GM19397 (cell line): ENCODE measurements around the gene CLTCL1.
A peak's percentile ranks its signal among the peaks of the same experiment; 100 is the strongest.

Experiments used
- ATAC-seq: cut with Tn5 transposase; IDR thresholded peaks from one replicate; pipeline ENCODE4 v1.9.1; 2021; ENCODE audit warnings: mild to moderate bottlenecking, moderate library complexity; ENCODE audit not compliant: unreplicated experiment

The CLTCL1 gene

DNA sequence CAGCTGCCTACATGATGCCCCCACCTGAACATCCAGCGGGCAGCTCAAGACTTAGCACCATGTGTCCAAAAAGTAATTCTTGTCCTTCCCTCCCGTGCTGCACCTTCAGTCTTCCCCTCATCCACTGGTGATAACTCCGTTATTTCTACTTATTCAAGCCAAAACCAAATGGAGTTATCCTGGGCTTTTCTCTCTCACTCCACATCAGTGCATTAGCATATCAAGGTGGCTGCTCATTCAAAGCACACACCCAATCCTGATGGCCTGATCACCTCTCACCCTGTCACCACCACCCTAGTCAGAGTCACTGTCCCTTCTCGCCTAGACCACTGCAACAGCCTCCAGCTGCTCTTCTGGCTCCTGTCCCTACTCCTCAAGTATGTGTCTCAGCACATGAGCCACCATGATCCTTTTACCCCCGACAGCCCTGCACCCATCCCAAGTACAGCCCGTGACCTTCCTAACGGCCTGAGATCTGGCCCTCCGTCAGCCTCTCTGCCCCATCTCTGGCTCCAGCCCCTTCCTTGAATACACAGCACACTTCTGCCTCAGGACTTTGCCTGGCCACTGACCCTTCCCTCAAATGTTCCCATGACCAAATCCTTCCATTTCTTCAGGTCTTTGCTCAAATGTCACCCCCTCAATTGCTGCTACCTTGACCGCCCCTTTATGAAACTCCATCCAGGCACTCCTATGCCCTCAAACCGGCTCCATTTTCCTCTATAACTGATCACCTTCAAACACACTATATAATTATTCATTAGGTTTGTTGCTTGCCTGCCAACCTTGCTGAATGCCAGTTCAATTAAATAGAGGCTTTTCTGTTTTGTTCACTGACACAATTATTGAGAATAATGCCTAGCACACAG, 93.3 kb downstream of the CLTCL1 start:
- no peak for ATAC-seq

DNA sequence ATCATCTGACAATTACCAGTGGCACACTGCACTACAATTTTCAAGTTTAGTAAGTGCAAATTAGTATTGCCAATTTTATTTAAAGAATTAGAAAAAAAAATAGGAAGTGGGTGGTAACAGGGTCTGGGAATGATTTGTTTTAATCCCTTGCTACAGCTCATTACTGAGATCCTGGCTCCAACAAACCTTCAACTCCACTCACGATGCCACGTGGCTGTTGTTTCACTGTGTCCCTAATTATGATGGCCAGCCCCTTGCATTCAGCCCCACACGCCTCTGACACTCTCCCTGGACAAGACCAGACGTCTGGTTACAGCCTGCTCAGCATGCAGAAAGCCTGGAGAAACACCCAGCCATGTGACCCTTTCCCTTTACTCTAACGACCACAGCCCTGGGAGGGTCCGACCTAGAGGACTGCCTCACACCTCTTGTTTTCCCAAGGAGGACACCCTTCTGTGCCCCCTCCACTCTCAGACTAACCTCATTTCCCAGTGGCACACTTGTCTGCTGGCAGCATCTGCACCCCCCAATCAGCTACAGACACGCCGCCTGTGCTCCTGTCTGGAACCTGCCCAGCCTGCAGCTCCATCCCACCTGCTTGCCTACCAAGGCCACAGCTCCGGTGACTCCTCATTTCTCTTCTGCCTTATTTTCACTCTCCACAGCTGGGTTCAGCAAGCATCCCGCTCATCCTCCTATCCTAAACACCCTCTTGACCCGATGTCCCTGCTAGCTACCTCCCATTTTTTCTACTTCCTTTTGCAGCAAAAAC, 94.5 kb downstream of the CLTCL1 start:
- ATAC-seq: no peak

DNA sequence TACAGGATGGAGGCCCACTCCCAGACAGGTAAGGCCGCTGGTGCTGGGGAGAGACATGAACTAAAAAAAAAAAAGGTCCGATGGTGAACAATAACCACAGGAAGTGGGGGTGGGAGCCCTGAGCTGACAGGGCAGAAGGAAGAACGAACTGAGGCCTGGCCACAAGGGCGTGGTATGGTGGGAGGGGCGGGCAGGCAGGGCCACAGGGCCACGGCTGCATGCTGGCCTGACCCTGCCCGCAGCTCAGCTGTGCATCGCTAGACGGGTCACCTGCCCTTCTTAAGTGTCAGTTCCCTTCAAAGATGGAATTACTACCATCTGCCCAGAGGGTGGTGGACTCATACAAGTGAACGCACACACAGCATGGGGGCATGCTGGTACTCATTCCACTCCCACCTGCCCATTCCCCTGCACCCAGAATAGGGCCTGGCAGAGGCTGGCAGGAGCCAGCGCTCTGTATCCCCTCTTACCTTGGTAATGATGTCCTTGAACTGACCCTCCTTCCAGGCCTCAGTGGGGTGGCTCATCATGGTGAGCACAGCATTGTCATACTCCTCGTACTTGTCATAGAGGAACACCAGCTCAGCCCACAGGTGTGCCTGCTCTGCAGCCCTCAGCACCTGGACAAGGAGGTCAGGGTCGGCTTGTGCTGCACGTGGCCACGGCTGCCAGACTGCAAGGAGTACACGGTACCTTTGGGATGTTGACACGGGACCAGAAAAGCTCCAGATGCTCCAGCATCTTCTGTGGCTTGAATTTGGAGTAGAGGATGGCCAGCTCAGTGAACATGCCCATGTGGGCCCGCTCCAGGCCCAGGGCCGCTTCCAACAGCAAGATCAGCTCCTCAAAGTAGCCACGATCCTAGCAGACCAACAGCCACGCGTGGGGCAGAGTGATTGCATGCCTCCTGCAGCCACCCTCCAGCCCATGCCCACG, 95.5 kb downstream of the CLTCL1 start:
- ATAC-seq: no peak

DNA sequence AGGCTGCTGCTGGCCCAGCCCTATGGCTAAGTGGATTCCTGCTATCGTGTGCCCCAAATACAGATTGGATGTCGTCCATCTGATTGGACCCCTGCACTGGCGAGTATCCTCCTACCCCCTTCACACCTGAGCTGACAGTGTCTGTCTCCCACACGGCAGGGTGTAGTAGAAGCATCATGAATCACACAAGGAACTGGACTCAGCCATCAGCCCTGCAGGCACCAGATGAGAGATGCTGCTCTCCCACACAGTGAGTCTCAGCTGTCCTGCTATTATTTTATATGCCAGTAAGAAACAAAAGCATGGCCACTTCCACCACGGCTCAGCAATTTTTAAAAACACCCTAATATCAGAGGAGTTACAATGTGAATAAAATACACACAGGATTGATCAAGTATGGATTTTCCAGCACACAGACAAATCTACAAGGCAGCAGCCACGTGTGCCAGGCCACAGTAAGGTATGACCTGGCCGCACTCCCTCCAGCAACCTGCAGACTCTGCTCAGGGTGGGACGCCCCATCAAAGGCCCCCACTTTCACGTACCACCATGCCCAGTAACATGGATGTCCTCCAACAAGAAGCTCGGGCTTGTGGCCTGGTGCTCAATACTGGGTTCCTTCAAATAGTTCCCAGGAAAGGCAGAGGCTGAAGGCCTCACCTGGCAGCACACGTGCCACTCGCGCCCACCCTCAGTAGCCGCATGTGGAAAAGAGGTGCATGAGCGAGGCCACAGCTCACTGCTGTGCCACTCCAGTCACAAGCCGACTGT, 96.6 kb downstream of the CLTCL1 start:
- no peak for ATAC-seq

DNA sequence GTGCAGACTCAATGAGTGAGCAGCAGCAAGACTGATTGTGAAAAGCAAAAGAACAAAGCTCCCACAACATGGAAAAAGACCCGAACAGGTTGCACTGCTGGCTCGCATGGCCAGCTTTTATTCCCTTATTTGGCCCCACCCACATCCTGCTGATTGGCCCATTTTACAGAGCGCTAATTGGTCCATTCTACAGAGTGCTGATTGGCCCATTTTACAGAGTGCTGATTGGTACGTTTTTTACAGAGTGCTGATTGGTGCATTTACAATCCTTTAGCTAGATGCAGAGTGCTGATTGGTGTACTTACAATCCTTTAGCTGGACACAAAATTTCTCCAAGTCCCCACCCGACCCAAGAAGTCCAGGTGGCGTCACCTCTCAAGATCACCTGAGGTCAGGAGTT, 97.6 kb downstream of the CLTCL1 start:
- ATAC-seq: no peak

GRCh38 chr22:19187716-19188563, 103.6 kb downstream of the CLTCL1 start:
- no peak for ATAC-seq

- no peak for ATAC-seq
These were observed 107.1 kb downstream of the CLTCL1 start for GRCh38 chr22:19184276-19184997.

- ATAC-seq: no peak
These were observed 108.3 kb downstream of the CLTCL1 start for GRCh38 chr22:19183216-19183615.

- no peak for ATAC-seq
These were observed 108.9 kb downstream of the CLTCL1 start for GRCh38 chr22:19182472-19183157.

- no peak for ATAC-seq
These were observed 109.6 kb downstream of the CLTCL1 start for GRCh38 chr22:19181786-19182471.

- no peak for ATAC-seq
These were observed 110.6 kb downstream of the CLTCL1 start for GRCh38 chr22:19180740-19181410.

DNA sequence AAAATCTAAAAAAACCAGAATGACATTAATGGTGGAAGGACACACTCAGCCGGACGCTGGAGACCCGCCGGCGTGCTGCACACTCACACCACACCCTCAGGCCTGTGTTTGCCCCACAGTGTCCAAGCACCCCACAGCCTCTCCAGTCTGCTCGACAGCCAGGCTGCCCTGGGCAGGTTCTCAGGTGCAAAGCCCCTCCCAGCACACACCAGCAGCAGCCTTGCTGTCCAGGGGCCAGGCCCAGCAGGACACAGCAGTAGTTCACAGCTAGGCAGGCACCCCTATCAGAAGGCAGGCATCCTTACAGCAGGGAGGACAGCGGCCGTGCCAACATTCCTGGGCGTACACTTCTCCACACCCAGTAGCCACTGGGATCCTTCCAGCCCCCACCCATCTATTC, 111.3 kb downstream of the CLTCL1 start:
- ATAC-seq: no peak

DNA sequence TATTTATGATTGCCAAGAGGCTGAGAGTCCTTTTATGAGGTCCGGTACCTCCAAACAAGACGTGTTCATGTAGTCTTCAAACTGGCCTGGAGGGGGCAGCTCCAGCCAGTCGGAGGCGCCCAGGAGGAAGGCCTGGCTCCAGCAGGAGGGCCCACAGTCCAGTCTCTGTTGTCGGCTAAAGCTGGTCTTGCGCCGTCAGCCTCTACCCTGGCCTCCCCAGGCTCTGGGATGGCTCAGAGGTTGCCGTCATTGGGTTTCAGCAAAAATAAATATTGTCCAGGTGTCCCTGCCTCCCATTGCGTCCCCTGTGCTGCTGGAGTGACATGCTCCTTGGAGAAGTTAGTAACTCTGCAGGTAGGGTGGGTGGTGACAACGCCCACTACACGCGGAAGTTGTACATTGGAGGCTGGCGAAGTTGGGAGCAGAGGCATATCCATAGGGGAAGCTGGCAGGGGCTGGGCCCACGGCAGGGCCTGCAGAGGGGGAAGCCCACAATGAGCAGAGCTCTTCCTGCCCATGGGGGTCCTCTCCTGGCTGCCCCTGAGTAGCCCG, 111.9 kb downstream of the CLTCL1 start:
- no peak for ATAC-seq

GRCh38 chr22:19178657-19179496, 112.6 kb downstream of the CLTCL1 start, which contains the start of gene SLC25A1:
Gene SLC25A1 (minus strand): TSS chr22:19178736. CDS start chr22:19178673, 63 bp downstream.
- peak; percentile 66 for ATAC-seq

- peak; percentile 32 for ATAC-seq
These were observed 113.4 kb downstream of the CLTCL1 start for GRCh38 chr22:19178065-19178656.
